Measurements from ENCODE around the gene RAB34.

- TF ChIP-seq CTCF (IDR thresholded peaks at IDR 0.05; ENCODE audit: extremely low read depth in 1 of 2, insufficient read depth in 1 of 2, low read depth in 1 of 2, low read length in 2 of 2): no peak
- no peak for TF ChIP-seq FOS (IDR thresholded peaks at IDR 0.05; ENCODE audit: borderline replicate concordance, insufficient read depth, low read length)
- no peak for TF ChIP-seq POLR2AphosphoS5 (IDR thresholded peaks at IDR 0.05; ENCODE audit: insufficient read depth, low read depth, low read length)
- TF ChIP-seq EZH2 (IDR thresholded peaks at IDR 0.05; ENCODE audit: borderline replicate concordance, low read depth, low read length, severe bottlenecking): no peak
- TF ChIP-seq POLR2A (IDR thresholded peaks at IDR 0.05; ENCODE audit: low read depth, low read length): no peak
- TF ChIP-seq GATA2 (IDR thresholded peaks at IDR 0.05; ENCODE audit: insufficient read depth, insufficient read length, low read depth, low read length): no peak
- no peak for TF ChIP-seq MYC (IDR thresholded peaks at IDR 0.05; ENCODE audit: low read depth, low read length)
Observed at GRCh38 chr17:28726226-28726626, 8.6 kb upstream of the RAB34 start, which contains the start of gene TLCD1.

Data from endothelial cell of umbilical vein (primary cell).